Keratinocyte (primary cell): Measurements from ENCODE around the gene SLC12A3.

Experiments
- EZH2 ChIP-seq: IDR thresholded peaks from one replicate; pipeline ENCODE4 v1.6.1; 2012; ENCODE audit warnings: inconsistent platforms, mild to moderate bottlenecking, low read length, moderate library complexity
- TF ChIP-seq, protein P1 (sequence below), 3 experiments: IDR thresholded peaks in 1 of 3; conservative IDR thresholded peaks in 1 of 3; optimal IDR thresholded peaks in 1 of 3; 2 replicates in 2 of 3; 3 replicates in 1 of 3; pipeline versions ENCODE3 to v1.5.1; 2011; ENCODE audit warnings: low read length in 3 of 3, mild to moderate bottlenecking in 3 of 3, moderate library complexity in 2 of 3, control low read depth in 1 of 3, inconsistent platforms in 1 of 3; ENCODE audit not compliant: insufficient read depth in 2 of 3; ENCODE audit errors: extremely low read depth in 1 of 3

DNA sequence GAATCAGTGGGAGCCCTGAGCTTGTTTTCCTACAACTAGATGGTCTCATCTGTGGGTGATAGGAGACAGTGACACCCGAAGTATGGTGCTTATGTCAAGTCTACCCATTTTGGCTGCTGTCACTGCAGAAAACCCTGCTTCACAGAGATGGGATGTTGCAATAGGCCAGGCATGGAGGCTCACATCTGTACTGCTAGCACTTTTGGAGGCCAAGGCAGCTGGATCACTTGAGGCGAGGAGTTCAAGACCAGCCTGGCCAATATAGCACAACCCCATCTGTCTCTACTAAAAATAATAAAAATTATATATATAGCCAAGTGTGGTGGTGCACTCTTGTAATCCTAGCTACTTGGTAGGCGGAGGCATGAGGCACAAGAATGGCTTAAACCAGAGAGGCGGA, 64.6 kb downstream of the SLC12A3 start:
- TF ChIP-seq, protein P1, sequence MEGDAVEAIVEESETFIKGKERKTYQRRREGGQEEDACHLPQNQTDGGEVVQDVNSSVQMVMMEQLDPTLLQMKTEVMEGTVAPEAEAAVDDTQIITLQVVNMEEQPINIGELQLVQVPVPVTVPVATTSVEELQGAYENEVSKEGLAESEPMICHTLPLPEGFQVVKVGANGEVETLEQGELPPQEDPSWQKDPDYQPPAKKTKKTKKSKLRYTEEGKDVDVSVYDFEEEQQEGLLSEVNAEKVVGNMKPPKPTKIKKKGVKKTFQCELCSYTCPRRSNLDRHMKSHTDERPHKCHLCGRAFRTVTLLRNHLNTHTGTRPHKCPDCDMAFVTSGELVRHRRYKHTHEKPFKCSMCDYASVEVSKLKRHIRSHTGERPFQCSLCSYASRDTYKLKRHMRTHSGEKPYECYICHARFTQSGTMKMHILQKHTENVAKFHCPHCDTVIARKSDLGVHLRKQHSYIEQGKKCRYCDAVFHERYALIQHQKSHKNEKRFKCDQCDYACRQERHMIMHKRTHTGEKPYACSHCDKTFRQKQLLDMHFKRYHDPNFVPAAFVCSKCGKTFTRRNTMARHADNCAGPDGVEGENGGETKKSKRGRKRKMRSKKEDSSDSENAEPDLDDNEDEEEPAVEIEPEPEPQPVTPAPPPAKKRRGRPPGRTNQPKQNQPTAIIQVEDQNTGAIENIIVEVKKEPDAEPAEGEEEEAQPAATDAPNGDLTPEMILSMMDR (optimal IDR thresholded peaks at IDR 0.05 in 1 of 3, IDR thresholded peaks at IDR 0.05 in 1 of 3, conservative IDR thresholded peaks at IDR 0.05 in 1 of 3; ENCODE audit: extremely low read depth in 1 of 3, insufficient read depth in 2 of 3, low read length in 3 of 3) = no peak
- TF ChIP-seq EZH2 = no peak
